Measurements from ENCODE around the gene PAX3. TPM values are rescaled to one million over a fixed set of nuclear protein-coding genes. Genes with fewer than 3 reads are reported as not detected.

The PAX3 gene
- total and polyA plus RNA-seq, 4 donors: not detected

DNA sequence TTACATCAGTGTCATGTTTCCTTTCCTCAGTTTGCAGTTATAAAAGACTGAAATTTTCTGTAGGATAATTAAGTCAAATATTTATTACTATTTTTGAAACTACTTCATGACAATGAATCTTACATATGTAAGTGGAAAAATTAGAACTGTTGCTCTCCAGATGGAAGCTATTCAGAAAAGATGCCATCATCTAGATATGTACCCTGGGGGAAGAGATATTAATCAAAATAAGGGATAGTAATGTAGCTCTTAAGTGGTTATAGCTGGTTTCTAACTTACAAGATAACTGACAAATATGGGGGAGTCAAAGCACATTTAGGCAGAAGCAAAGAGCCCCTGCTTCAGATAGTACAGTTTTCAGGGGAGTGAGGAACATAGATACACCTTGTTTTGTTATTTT lies 38.1 kb upstream of the PAX3 start:
- DNase-seq (no peak), ATAC-seq (ENCODE audit: insufficient read depth, low FRiP score) (no peak)
- Histone ChIP-seq H3K4me1 (ENCODE audit: control insufficient read depth in 5 of 5, insufficient read depth in 5 of 5, low read length in 5 of 5) (no peaks in the 10 kb centered on the region), H3K36me3 (ENCODE audit: control insufficient read depth in 4 of 4, insufficient read depth in 4 of 4, low read length in 4 of 4) (no peaks in the 10 kb centered on the region), H3K9me3 (ENCODE audit: control insufficient read depth in 4 of 4, insufficient read depth in 3 of 4, low read length in 3 of 4) (peaks cover 0 to 8% (median 0%) of the 10 kb centered on the region in 4 donors), H3K27ac (ENCODE audit: low read depth in 1 of 2, low read length in 1 of 2) (no peak overlapping the region), H3K27me3 (ENCODE audit: control insufficient read depth in 3 of 3, insufficient read depth in 3 of 3, low read length in 2 of 3) (no peaks in the 10 kb centered on the region), H3K9ac (ENCODE audit: insufficient read depth in 1 of 2, low read length in 2 of 2) (no peak overlapping the region), H3K4me3 (no peak overlapping the region)
- TF ChIP-seq, protein P1, sequence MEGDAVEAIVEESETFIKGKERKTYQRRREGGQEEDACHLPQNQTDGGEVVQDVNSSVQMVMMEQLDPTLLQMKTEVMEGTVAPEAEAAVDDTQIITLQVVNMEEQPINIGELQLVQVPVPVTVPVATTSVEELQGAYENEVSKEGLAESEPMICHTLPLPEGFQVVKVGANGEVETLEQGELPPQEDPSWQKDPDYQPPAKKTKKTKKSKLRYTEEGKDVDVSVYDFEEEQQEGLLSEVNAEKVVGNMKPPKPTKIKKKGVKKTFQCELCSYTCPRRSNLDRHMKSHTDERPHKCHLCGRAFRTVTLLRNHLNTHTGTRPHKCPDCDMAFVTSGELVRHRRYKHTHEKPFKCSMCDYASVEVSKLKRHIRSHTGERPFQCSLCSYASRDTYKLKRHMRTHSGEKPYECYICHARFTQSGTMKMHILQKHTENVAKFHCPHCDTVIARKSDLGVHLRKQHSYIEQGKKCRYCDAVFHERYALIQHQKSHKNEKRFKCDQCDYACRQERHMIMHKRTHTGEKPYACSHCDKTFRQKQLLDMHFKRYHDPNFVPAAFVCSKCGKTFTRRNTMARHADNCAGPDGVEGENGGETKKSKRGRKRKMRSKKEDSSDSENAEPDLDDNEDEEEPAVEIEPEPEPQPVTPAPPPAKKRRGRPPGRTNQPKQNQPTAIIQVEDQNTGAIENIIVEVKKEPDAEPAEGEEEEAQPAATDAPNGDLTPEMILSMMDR (IDR thresholded peaks at IDR 0.05; ENCODE audit: control extremely low read depth, extremely low read depth): no peak

DNA sequence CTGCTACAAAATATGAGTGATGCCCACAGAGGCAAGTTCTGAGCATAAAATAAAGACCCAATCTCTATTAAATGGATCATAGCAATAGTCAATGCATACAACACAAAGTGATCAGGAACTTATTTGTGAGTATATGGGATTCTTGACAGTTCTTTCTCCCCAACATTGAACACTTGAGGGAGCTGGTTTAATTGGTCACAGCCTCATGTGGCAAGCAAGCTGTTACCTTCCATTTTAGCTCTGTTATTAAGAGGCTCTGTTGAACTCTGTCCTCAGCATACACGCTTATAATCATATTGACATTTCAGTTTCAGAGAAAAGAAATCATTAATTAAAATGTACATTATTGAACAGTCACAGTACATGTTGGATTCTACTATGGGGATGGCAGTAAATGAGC lies 37.6 kb upstream of the PAX3 start:
- 88 to 95% methylated on average over 1 of the region's 1 CpG for WGBS, 2 donors
- ATAC-seq (ENCODE audit: insufficient read depth, low FRiP score): no peak
- Histone ChIP-seq H3K27me3 (ENCODE audit: control insufficient read depth in 3 of 3, insufficient read depth in 3 of 3, low read length in 2 of 3) (no peaks in the 10 kb centered on the region), H3K27ac (ENCODE audit: low read depth in 1 of 2, low read length in 1 of 2) (no peak overlapping the region), H3K4me1 (ENCODE audit: control insufficient read depth in 5 of 5, insufficient read depth in 5 of 5, low read length in 5 of 5) (no peaks in the 10 kb centered on the region), H3K4me3 (no peak overlapping the region), H3K9ac (ENCODE audit: insufficient read depth in 1 of 2, low read length in 2 of 2) (no peak overlapping the region), H3K36me3 (ENCODE audit: control insufficient read depth in 4 of 4, insufficient read depth in 4 of 4, low read length in 4 of 4) (no peaks in the 10 kb centered on the region), H3K9me3 (ENCODE audit: control insufficient read depth in 4 of 4, insufficient read depth in 3 of 4, low read length in 3 of 4) (peaks cover 0 to 8% (median 0%) of the 10 kb centered on the region in 4 donors)
- TF ChIP-seq, protein P1 (IDR thresholded peaks at IDR 0.05; ENCODE audit: control extremely low read depth, extremely low read depth): no peak
- no peak for DNase-seq

DNA sequence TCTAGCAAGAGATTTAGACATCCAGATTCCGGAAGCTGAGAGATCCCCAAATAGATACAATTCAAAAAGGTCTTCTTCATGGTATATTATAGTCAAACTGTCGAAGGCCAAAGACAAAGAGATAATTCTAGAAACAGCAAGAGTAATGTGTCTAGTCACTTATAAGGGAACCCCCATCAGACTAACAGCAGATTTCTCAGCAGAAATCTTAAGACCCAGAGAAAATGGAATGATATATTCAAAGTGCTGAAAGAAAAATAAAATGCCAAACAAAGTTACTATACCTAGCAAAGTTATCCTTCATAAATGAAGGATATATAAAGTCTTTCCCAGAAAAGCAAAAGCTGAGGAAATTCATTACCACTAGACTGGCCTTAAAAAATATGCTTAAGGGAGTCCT lies 36.1 kb upstream of the PAX3 start:
- no peak for ATAC-seq (ENCODE audit: insufficient read depth, low FRiP score)
- H3K9ac ChIP-seq (ENCODE audit: insufficient read depth in 1 of 2, low read length in 2 of 2): no peak overlapping the region
- H3K4me1 ChIP-seq (ENCODE audit: control insufficient read depth in 5 of 5, insufficient read depth in 5 of 5, low read length in 5 of 5): no peaks in the 10 kb centered on the region
- no peak overlapping the region for H3K4me3 ChIP-seq
- WGBS, 2 donors: 95 to 100% methylated on average over 2 of the region's 2 CpGs
- TF ChIP-seq, protein P1 (IDR thresholded peaks at IDR 0.05; ENCODE audit: control extremely low read depth, extremely low read depth): no peak
- no peak for DNase-seq
- H3K27ac ChIP-seq (ENCODE audit: low read depth in 1 of 2, low read length in 1 of 2): no peak overlapping the region
- H3K9me3 ChIP-seq (ENCODE audit: control insufficient read depth in 4 of 4, insufficient read depth in 3 of 4, low read length in 3 of 4): peaks cover 0 to 8% (median 0%) of the 10 kb centered on the region in 4 donors
- H3K36me3 ChIP-seq (ENCODE audit: control insufficient read depth in 4 of 4, insufficient read depth in 4 of 4, low read length in 4 of 4): no peaks in the 10 kb centered on the region
- no peaks in the 10 kb centered on the region for H3K27me3 ChIP-seq (ENCODE audit: control insufficient read depth in 3 of 3, insufficient read depth in 3 of 3, low read length in 2 of 3)

DNA sequence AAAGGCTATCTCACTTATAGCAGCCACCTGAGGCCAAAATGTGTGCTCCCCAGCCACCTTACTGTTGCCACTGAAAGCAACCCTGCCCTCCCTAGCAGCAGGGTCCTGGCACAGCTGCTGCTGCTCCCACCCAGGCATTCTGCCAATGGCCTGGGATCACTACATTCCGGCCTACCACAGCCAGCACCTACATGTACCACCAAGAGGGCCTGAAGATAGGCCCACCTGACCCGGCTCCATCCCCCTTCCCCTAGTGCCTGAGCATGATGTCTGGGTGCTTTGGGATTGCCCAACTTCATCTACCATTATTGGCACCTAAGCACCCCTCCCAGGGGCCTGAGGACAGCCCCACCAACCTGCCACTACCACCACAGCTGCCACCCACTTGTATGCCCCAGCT lies 34.6 kb upstream of the PAX3 start:
- H3K27me3 ChIP-seq (ENCODE audit: control insufficient read depth in 3 of 3, insufficient read depth in 3 of 3, low read length in 2 of 3): no peaks in the 10 kb centered on the region
- no peak overlapping the region for H3K27ac ChIP-seq (ENCODE audit: low read depth in 1 of 2, low read length in 1 of 2)
- DNase-seq: no peak
- H3K4me3 ChIP-seq: no peak overlapping the region
- WGBS, 2 donors: 87 to 97% methylated on average over 2 of the region's 2 CpGs
- ATAC-seq (ENCODE audit: insufficient read depth, low FRiP score): no peak
- peaks cover 0 to 8% (median 2%) of the 10 kb centered on the region in 4 donors for H3K9me3 ChIP-seq (ENCODE audit: control insufficient read depth in 4 of 4, insufficient read depth in 3 of 4, low read length in 3 of 4)
- TF ChIP-seq, protein P1 (IDR thresholded peaks at IDR 0.05; ENCODE audit: control extremely low read depth, extremely low read depth): no peak
- no peak overlapping the region for H3K9ac ChIP-seq (ENCODE audit: insufficient read depth in 1 of 2, low read length in 2 of 2)
- H3K36me3 ChIP-seq (ENCODE audit: control insufficient read depth in 4 of 4, insufficient read depth in 4 of 4, low read length in 4 of 4): no peaks in the 10 kb centered on the region
- no peaks in the 10 kb centered on the region for H3K4me1 ChIP-seq (ENCODE audit: control insufficient read depth in 5 of 5, insufficient read depth in 5 of 5, low read length in 5 of 5)
